Measurements from ENCODE around the gene MTFR1L. TPM values are rescaled to one million over a fixed set of nuclear protein-coding genes. Genes with fewer than 3 reads are reported as not detected.

MTFR1L gene
- total and polyA plus RNA-seq, 8 donors, result 39.3 to 301 (median 59.3) TPM

DNA sequence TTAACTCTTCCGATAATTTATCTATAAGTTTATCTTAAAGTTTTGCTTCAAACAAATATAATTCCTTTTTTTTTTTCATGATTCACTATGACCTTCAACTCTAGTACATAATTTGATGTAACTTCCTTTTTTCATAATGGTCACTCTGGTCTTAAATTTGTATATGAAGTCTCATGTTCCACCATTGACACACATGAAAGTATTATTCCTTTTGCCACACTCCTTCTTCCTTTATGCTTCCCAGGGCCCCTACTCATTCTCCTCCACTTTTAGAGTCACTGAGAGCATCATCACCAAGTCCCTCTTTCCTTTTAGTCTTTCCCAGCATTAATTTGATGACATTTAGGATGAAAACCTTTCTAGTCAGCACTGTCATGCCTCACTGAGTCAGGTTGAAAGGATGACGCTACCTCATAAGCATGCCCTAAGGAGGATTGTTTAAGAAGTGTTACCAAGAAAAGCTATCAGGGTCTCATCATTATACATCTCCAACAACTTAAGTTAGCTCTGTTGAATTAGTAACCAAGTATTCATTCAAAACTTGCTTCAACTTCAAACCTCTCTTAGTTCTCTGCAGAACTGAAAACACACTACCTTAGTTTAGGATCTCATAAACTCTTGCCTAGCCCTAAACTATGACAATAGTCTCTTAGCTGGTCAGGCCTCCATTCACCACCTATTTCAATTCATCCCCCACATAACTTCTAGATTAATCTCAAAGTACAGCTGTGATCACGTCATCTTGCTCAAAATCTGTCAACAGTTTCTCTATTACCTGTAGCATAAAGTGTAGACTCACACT is 25.0 kb downstream of the MTFR1L start:
- TF ChIP-seq POLR2AphosphoS5 (IDR thresholded peaks at IDR 0.05) (no peak), POLR2A (IDR thresholded peaks at IDR 0.05) (no peak)
- TF ChIP-seq, protein P1, sequence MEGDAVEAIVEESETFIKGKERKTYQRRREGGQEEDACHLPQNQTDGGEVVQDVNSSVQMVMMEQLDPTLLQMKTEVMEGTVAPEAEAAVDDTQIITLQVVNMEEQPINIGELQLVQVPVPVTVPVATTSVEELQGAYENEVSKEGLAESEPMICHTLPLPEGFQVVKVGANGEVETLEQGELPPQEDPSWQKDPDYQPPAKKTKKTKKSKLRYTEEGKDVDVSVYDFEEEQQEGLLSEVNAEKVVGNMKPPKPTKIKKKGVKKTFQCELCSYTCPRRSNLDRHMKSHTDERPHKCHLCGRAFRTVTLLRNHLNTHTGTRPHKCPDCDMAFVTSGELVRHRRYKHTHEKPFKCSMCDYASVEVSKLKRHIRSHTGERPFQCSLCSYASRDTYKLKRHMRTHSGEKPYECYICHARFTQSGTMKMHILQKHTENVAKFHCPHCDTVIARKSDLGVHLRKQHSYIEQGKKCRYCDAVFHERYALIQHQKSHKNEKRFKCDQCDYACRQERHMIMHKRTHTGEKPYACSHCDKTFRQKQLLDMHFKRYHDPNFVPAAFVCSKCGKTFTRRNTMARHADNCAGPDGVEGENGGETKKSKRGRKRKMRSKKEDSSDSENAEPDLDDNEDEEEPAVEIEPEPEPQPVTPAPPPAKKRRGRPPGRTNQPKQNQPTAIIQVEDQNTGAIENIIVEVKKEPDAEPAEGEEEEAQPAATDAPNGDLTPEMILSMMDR (IDR thresholded peaks at IDR 0.05), result no peak
- no peaks in the 10 kb centered on the region for H3K4me1 ChIP-seq
- H3K9me3 ChIP-seq, result no peaks in the 10 kb centered on the region
- H3K4me3 ChIP-seq, result no peak overlapping the region
- no peak for DNase-seq
- no peaks in the 10 kb centered on the region for H3K36me3 ChIP-seq
- no peaks in the 10 kb centered on the region for H3K27me3 ChIP-seq
- intact Hi-C loops (cut with DNase I; ENCODE audit: low total_unique reads), result no loop called here
- WGBS, 5 donors, result 87 to 91% (median 89%) methylated on average over 3 of the region's 3 CpGs
- H3K27ac ChIP-seq, result no peak overlapping the region

DNA sequence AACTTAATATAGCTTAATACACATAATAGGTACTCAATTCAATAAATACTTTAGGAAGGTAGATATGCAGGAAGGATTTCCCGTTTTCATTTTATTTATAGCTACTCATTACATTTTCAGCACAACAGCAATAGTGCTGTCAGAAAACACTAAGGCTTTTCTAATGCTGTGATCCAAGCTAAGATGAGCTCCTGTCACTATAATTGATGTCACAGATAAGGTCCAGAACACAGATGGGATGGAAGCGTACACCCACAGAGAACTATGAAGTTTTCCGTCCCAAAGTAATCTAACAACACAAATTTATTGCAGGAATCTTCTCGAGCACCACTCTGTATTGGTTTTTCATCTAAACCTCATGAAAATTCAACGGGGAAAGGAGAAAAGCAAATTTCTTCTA is 25.9 kb downstream of the MTFR1L start:
- H3K27me3 ChIP-seq, result no peaks in the 10 kb centered on the region
- H3K27ac ChIP-seq, result no peak overlapping the region
- TF ChIP-seq POLR2A (IDR thresholded peaks at IDR 0.05) (no peak), EP300 (IDR thresholded peaks at IDR 0.05) (no peak), POLR2AphosphoS5 (IDR thresholded peaks at IDR 0.05) (no peak)
- TF ChIP-seq, protein P1 (IDR thresholded peaks at IDR 0.05), result no peak
- H3K4me3 ChIP-seq, result no peak overlapping the region
- DNase-seq, result no peak
- H3K9me3 ChIP-seq, result no peaks in the 10 kb centered on the region
- intact Hi-C loops (cut with DNase I; ENCODE audit: low total_unique reads), result no loop called here
- H3K36me3 ChIP-seq, result no peaks in the 10 kb centered on the region
- H3K4me1 ChIP-seq, result no peaks in the 10 kb centered on the region
- WGBS, 5 donors, result 77 to 88% (median 85%) methylated on average over 5 of the region's 5 CpGs

DNA sequence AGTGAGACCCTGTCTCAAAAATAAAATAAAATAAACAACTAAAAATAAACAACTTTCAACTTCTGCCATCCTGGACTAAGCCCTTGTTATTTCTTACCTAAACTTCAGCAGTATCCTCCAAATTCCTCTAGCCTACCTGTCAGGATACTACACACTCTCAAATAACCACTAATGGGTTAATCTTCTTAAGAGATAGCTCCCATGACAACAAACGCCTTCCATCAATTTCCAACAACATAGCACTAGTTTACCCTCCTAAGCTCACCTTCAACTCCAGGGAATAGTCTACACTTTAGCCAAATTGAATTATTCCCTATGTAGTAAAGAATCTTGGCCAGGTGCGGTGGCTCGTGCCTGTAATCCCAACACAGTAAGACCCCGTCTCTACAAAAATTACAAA is 28.2 kb downstream of the MTFR1L start:
- TF ChIP-seq EP300 (IDR thresholded peaks at IDR 0.05), result no peak
- TF ChIP-seq POLR2AphosphoS5 (IDR thresholded peaks at IDR 0.05), result no peak
- no peak for TF ChIP-seq POLR2A (IDR thresholded peaks at IDR 0.05)
- TF ChIP-seq, protein P1 (IDR thresholded peaks at IDR 0.05), result no peak
- Histone ChIP-seq H3K4me1 (no peaks in the 10 kb centered on the region), H3K4me3 (no peak overlapping the region), H3K36me3 (no peaks in the 10 kb centered on the region), H3K9me3 (no peaks in the 10 kb centered on the region), H3K27ac (no peak overlapping the region), H3K27me3 (no peaks in the 10 kb centered on the region)
- no peak for DNase-seq
- intact Hi-C loops (cut with DNase I; ENCODE audit: low total_unique reads), result no loop called here
- 69 to 75% (median 74%) methylated on average over 4 of the region's 4 CpGs for WGBS, 5 donors

DNA sequence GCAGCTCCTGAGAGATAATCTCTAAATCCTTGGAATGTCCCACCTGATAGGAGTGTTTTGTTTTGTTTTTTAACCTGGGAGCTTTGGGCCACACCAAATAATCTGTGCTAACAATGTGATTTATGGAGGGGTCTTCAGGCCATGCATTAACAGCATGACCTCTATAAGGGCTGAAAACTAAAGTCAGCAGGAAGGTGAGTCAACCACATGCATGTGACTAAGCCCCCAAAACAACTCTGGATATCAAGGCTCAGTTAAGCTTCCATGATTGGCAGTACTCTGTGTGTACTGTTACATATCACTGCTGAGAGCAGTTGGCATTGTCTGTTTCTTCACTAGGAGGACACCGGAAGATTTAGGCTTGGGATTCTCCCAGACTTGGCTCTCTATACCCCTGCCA is 28.8 kb downstream of the MTFR1L start:
- whole genome bisulfite sequencing, 5 donors, result 73 to 91% (median 86%) methylated on average over 1 of the region's 1 CpG
- TF ChIP-seq, protein P1 (IDR thresholded peaks at IDR 0.05), result no peak
- TF ChIP-seq POLR2AphosphoS5 (IDR thresholded peaks at IDR 0.05) (no peak), POLR2A (IDR thresholded peaks at IDR 0.05) (no peak), EP300 (IDR thresholded peaks at IDR 0.05) (no peak)
- no peak overlapping the region for H3K27ac ChIP-seq
- intact Hi-C loops (cut with DNase I; ENCODE audit: low total_unique reads), result no loop called here
- H3K4me3 ChIP-seq, result no peak overlapping the region
- no peak for DNase-seq
- H3K27me3 ChIP-seq, result no peaks in the 10 kb centered on the region
- no peaks in the 10 kb centered on the region for H3K9me3 ChIP-seq
- no peaks in the 10 kb centered on the region for H3K4me1 ChIP-seq
- H3K36me3 ChIP-seq, result no peaks in the 10 kb centered on the region

Measured in stomach (tissue), 9 donors.